ENCODE measurements around the gene NOS3.

DNA sequence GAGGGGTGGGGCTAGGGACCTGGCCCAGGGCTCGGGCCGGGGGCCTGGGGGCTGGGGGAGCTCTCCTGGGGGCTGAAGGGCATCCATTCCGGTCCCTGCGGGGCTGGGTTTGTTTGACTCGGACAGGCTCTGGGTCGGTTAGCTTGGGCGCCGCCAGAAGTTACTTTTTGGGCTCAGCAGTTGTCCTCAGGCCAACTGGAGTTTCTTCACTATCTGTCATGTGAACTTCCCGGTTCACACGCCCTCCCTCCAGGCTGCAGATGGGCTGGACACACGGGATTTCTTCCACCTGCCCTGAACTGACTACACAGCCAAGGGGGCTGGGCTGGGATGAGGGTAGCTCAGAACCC is 72.4 kb downstream of the NOS3 start:
- TF ChIP-seq, protein P1, sequence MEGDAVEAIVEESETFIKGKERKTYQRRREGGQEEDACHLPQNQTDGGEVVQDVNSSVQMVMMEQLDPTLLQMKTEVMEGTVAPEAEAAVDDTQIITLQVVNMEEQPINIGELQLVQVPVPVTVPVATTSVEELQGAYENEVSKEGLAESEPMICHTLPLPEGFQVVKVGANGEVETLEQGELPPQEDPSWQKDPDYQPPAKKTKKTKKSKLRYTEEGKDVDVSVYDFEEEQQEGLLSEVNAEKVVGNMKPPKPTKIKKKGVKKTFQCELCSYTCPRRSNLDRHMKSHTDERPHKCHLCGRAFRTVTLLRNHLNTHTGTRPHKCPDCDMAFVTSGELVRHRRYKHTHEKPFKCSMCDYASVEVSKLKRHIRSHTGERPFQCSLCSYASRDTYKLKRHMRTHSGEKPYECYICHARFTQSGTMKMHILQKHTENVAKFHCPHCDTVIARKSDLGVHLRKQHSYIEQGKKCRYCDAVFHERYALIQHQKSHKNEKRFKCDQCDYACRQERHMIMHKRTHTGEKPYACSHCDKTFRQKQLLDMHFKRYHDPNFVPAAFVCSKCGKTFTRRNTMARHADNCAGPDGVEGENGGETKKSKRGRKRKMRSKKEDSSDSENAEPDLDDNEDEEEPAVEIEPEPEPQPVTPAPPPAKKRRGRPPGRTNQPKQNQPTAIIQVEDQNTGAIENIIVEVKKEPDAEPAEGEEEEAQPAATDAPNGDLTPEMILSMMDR (IDR thresholded peaks at IDR 0.05) = no peak
- TF ChIP-seq POLR2A (IDR thresholded peaks at IDR 0.05) = no peak
